Renal cortex interstitium (tissue), 11 donors: ENCODE measurements around the gene HHLA2. TPM values are rescaled to one million over a fixed set of nuclear protein-coding genes. Genes with fewer than 3 reads are reported as not detected.

Source experiments
- DNase-seq, 11 donors: peaks; one replicate each; pipeline ENCODE4 v3.0.0-alpha.2; 2013; ENCODE audit warnings: low read depth in 9 of 11, low spot score in 4 of 11; ENCODE audit errors: extremely low read depth in 1 of 11
- polyA plus RNA-seq, 3 donors: library from polyadenylated mRNA; unstranded; fragments of 120-200 nt; gene quantifications; one replicate each; pipeline ENCODE4 v1.2.1, GENCODE V29; 2013; ENCODE audit not compliant: insufficient read length in 3 of 3

HHLA2 gene
- polyA plus RNA-seq, 3 donors: 16.7 to 26.6 (median 21.9) TPM

DNA sequence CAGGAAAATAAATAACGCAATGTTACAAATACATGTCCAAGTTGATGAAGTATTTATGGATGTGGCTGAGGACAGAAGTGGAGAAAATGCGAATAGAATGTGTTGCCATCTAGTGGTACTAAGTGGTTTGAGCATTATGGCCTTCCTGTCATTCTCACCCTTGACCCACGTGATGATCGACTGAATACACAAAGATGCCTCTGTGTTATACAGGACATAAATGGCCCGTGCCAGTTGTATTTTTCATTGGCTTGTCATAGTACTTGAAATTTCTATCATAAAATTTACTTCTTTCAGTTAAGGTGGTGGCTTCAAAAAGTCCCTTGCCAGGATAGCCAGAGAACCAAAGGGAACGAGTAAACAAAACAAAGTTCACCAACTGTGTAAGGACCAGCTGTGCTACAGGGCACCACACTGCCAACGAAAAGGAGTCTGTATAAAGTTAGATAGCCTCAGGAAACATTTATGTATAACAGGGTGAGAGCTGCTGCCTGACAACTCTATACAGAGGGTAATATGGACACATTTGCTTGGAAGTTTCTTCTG, 110.4 kb downstream of the HHLA2 start:
- peak in 7 of 11 donors; percentile 8 to 52 (median 25) for DNase-seq

DNA sequence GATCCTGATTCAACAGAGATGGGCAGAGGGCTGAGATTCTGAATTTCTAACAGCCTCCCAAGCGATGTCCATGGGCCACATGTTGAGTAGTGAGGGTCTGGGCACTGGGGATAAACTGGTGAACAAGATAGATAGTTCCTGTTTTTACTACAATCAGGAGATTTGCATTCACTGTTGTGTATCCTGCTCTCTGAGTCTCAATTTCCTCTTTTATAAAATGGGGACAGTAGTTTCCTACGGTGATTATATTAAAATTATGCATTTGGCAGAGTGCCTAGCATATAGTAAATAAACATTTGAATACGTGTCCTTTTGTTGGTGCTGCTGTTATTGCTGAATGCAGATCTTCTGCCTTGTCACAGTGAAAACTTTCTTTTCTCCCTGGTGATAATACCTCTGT, 111.5 kb downstream of the HHLA2 start:
- no peak for DNase-seq

DNA sequence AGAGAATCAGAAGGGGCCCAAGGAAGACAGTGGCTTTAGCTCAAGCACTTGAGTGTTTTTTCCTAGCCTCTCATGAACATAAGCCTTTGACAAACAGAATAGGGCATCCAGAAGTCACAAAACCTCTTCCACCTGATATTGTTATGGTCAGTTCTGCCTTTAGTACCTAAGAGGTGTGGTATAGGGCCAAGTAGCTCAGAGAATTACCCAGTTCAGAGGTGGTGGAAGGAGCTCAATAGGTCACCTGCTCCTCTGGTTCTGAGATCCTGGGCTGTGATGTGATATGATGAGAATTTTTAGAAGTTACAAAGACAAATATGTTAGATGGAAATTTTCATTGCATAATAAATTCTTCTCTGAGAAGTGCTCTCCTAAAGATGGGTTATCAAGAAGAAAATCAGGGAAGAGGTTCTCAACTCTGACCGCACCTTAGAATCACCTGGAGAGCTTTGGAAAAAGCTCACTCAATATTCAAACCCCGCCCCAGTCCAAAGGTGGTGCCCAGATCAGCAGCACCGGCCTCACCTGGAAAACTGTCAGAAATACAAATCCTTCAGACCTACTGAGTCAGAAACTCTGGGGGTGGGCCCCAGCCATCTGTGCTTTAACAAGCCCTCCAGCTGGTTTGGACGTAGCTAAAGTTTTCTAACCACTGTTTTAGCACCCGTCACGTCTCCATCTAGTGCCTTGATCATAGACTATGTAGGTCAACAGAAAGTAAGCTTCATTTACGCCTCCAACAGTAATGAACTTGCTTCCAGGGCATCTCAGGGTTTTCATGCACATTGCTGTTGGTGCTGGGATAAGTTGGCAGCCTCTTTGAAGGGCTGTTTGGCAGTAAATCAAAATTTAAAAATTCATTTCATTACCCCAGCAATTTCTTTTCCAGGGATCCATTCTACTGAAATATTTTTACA, 112.8 kb downstream of the HHLA2 start:
- DNase-seq: no peak

DNA sequence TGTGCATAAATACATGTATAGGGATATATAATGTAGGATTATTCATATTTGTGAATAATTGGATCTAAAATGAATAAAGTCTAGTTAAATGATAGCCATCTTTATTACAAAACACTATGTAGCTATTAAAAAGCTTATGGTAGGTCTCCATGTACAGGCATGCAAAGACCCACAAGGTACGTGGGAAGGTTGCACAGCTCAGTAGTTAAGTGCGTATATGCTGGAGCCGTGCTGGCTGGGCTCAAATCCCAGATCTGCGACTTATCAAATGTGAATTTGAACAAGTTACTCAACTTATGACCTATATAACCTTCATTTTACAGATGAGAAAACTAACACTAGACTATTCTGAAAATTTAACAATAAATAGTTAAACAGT, 113.4 kb downstream of the HHLA2 start:
- DNase-seq: no peak

DNA sequence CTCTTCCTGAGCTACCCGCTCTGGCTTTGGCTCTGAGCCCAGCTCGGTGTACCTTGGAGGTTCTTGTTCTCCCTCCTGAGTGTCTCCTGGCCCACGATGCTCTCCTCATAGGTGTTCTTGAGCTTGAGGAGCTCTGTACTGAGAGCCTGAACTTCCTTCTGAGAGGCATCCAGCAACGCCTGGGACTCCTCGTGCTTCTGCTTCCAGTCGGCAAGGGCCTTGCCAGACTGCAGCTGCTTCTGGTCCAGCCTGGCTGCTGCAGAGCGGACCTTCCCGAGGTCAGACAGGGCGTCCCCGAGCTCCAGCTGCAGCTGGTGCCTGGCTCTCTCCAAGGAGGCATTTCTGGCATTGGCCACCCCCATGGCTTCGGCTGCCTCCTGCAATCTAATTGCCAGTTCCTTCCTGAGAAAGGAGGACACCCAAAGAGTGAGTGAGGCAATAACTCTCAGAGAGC, 114.2 kb downstream of the HHLA2 start:
- no peak for DNase-seq

DNA sequence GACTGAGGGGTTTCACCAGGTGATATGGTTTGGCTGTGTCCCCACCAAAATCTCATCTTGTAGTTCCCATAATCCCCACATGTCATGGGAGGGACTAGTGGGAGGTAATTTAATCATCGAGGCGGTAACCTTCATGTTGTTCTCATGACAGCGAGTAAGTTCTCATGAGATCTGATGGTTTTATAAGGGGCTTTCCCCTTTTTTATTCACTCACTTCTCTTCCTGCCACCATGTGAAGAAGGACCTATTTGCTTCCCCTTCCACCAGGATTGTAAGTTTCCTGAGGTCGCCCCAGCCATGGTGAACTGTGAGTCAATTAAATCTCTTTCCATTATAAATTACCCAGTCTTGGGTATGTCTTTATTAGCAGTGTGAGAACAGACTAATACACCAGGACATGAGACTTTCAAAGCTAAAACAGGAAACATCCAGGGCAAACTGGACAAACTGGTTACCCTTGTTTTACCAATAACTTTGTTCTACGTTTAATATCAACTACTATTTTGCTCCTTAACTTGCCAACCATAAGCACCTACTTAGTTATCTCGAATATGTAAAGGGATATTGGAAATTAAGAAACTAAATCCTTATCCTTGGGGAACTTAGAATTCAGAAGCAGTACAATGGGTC, 115.9 kb downstream of the HHLA2 start:
- peak in 1 of 11 donors; percentile 11 for DNase-seq

DNA sequence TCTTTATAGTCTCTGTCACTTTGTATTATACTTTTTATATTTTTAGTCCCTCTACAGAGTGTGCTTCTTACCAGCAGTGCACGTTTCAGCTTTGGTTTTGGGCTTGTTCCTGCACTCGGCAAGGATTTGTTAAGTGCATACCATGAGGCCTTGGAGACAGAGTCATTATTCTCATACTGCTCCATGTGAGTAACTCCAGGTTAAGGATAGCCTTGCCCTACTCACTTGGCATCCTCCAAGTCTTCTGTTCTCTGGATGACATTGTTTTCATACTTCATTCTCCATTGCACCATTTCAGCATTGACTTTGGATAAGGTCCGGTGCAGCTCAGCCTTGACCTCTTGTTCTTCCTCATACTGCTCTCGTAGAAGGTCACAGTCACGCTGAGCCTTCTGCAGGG, 117.7 kb downstream of the HHLA2 start:
- DNase-seq: no peak

DNA sequence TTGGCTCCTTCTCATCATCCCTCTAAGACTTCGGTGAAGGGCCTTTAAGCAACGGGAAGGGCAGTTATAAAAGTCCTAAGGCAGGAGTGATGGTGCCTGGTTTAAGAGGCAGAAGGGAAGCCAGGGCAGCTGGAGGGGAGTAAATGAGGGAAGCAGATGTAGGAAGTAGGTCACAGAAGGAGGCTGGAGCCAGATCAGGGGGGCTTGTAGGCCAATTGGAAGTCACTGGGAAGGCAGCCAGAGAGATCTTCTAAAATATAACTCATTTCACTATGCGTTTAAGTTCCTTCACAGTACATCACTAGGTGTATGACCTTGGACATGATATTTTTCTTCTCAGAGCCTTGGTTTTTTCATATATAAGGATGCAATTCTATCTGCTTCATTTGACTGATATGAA, 119.3 kb downstream of the HHLA2 start:
- DNase-seq: no peak

DNA sequence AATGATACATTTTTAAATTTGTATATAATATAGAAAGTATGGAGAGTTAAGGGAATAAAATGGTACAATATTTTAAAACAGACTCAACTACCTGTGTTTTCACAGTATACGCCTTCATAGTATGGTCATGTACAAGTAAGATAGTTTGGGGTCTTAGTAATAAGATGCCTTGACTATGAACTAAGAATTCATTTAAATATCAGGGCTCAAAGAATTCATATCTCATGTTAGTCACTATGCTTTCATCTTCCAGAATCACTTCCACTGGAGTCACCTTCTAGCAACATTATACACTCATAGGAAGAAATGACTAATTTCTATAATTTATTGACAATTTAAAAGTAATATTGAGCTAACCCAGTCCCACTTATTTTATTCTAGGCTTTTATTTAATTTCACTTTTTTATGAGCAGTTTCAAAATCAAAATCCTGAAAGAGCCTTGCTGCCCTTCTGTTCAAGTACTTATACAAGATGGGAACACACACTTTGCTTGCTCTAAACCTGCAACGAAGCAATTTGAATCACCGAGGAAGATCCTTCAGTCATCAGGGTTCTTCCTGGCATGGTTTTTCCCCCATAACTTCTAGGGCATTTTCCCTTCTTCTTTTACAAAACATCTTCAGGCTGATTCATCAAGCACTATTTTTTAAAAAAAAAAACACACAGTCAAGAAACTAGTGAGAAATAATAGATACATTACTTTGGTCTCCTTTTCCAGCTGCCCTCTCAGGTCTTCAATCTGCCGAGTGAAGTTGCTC, 119.9 kb downstream of the HHLA2 start:
- DNase-seq: no peak

DNA sequence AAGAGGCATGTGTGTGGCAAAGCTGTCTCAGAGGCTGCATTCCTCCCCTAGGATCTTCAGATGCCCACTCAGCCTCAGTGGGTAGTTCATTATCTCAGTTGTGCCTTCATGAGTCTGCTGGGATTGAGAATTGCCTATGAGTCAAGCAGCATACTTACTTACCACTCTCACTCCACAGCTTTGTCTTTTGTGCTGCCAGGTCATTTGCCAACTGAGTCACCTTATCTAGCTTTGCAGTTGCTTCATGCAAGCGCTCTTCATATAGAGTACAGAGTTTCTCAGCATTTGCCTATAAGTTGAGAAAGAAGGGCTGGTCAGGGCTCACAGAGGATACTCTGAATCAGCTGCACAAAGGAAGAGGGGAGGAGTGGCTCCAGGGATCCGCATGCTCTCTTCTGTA, 124.6 kb downstream of the HHLA2 start:
- DNase-seq: no peak

Other genes with a start within 250 kb of the HHLA2 start
- 10 to 100 TPM; 46.3 to 76.7 (median 60.9) TPM for gene CD47, start 205.5 kb upstream of the HHLA2 start, polyA plus RNA-seq
- gene IFT57, start 74.1 kb upstream of the HHLA2 start, polyA plus RNA-seq: 100 to 1,000 TPM in 1 of 3 donors, 10 to 100 TPM in 2; 85.6 to 101 (median 97.5) TPM
- gene MYH15, start 214.0 kb downstream of the HHLA2 start, polyA plus RNA-seq: under 1 TPM; 0.23 to 0.44 (median 0.34) TPM